RPMI8226 (cell line): ENCODE measurements around the gene CABLES1.
"Not testable (repeated sequence)": the region's sequence is repeated elsewhere in the genome, so short reads cannot be mapped to it uniquely, and the experiment has no call there.

Source experiments
- DNase-seq: peaks from one replicate; pipeline ENCODE4 v3.0.0-alpha.2; 2015

Gene CABLES1

DNA sequence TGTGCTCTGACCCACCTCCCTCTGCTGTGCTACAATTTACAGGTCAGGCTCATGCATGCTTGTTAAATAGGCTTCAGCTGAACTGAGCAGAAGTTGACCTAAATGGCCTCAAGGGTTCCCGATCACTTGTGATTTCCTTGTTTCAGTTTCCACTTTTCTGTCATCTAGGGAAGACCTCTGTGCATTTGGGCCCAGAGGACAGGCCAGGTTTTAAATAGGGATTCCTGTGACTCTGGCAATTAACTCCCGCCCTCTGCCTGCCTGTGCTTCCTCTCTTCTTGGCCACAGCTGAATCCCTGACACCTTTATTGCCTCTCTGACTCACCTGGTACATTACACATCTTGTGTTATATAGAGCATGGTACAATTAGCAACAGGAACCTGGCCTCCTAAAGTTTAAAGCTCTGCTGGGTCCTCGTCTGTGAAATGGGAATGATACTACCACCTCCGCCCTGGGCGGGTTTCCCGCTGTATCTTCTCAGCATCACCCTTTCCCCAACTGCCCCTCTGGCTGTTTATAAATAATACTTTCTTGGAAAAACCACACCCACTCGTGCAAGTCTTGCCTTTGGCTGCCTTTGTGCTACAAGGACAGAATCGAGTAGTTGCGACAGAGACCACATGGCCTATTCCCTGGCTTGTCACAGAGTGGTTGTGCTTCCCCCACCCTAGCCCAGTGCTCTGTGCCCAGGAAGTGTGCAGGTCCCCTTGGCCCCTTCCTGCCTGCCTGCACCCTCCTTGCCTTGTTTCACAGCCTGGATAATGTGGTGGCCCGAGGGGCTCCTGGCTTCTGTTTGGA, 7.9 kb downstream of the CABLES1 start:
- DNase-seq: no peak

DNA sequence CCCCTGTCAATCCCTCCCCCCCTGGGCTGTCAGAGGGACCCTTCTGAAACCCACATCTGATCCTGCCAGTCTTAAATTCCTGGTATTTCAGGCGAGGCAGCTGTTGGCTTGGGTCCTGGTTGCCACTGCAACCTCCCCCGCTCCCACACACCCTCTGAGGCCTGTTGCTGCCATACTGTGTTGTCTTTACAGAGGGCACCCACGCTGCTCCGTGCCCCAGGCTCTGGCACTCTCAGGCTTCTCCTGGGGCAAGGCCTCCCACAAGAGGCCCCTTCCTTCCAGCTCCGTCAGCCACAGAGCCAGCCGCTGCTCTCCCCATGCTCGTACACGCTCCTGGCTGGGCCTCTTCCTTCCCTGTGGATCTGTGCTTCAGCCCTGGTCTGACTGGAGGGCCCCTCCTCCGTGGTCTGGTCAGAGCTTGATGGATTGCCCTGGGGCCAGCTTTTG, 8.6 kb downstream of the CABLES1 start:
- DNase-seq: no peak

DNA sequence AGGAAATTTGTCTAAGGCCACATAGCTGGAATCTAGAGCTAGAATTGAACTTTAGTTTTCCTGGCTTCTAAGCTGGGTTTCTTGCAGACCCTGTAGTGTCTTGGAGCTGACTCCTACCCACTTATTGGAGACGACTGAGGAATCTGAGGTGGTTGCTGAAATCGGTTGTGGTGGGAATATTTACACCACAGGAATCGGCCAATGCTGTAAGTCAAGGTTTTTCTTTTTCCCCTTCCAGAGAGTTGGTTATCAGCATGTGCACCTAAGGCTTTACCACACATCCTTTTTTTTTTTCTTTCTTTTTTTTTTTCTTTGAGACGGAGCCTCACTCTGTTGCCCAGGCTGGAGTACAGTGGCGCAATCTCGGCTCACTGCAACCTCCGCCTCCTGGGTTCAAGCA, 9.4 kb downstream of the CABLES1 start:
- no peak for DNase-seq

DNA sequence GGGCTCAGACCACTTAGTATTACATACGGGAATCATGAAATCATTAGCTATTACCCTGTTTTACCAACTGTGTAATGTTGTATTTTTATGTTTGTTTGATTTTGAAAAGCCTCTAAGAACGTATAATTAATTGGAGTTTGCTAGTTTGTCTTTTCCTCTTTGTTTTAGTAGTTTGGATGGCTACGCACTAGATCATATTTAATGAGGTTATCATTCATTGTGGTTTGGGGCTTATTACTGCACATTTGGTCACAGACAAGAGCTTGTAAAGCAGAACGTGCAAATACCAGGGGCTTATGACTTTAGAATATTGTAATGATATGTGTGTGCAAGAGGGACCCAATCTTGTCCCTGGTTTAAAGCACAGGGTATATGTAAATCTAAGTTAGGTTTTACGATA, 10.3 kb downstream of the CABLES1 start:
- DNase-seq: no peak

DNA sequence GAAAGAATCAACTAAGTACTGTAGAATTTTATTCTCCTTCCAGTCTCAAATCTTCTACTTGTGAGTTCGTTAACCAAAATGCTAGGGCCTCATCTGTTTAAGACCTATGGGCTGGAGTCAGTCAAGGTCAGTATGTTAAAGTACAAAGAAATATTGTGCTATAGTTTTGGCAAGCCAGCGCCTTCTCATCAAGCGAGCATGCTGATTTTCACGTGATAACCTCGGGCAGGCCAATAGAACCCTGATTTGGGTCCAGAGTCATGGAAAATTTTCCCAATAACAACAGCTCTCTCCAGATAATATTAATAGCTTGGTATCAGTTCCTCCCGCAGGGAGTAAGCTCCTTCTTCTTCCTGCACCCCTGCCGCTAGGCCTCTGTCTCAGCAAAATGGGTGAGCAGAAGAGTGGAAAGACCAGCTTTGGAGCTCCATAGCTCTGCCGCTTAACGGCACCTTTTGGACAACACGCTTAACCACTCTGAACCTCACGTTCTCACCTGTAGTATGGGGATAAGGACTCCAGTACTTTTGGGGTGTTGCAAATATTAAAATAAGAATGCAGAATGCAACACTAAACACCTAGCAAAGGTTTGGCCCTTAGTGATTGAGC, 11.7 kb downstream of the CABLES1 start:
- no peak for DNase-seq

DNA sequence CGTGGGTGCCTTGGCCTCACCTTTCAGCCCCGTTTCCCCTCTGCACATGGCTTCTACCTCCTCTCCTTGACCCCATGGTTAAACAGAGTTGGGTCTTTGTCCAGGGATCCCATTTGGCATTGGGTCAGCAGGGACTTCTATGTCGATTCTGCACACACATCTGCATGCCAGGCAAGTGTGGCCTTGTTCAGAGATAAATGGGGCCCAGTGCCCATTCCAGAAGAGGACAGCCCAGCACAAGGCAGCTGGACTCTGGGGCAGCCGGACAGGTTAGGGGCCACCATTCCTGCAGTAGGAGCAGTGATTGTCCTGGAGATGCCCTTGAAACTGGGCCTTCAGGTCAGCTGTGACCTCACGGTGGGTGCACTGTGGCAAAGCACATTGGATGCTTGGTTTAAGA, 13.1 kb downstream of the CABLES1 start:
- DNase-seq: no peak

DNA sequence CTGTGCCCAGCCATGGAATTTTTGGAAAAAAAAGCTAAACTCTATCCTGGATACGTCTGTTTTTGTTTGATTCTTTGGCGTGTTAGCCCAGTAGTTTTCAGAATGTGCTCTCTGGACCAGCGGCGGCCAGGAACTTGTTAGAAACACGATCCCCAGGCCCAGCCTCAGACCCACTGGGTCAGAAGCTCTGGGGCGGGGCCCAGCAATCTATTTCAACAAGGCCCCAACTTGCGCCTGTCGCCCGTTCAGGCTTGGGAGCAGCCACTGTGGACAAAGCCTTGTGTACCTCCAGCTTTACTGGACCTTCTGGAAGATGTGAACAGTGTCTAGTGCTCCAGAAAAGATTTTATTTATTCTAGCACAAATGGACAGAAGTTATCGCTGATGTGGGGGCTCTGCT, 14.3 kb downstream of the CABLES1 start:
- no peak for DNase-seq

DNA sequence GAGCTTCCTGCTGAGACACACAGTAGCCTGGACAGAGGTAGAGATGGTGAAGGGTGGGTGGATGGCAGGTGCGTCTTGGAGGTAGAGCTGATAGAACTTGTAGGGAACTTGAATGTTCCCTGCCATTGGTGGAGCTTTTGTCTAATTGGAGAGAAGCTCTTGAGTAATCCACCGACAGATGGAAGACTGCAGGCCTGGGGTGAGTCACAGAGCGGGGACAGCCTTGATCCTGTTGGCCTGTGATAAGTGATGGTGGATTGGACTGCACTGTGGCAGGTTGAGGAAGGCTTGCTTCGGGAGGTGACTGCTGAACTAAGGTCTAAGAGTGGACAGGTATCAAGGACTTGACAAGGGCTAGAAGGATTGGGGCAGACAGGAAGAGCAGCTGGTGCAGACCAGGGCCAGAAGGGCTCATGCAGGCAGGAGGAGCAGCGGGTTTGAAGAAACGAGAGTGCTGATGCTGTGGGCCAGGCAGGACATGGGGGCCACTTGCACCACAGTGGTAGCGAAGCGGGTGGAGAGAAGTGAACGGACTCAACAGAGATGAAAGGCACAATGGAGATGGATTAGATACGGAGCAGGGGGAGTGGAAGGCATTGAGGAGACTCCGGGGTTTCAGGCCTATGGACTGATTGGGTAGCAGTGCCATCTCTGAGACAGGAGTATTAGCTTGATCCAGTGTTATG, 16.3 kb downstream of the CABLES1 start:
- DNase-seq: no peak

DNA sequence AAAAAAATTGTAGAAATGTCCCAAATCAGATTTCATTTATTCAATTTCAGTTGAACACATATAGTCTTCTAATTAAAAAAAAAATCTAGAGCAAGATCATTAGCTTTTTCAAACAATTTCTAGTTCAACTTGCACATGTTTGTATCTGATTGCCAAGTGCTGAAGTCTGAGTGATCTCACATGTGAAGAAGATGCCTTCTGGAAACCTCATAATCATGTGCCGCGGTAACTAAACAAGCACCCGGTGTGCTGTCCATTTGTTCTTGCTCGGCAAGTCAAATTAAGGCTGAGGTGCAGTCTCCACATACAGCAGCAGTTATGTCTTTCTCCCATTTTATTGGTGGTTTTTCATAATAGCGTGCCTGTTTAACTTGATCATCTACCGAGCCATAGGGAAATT, 18.7 kb downstream of the CABLES1 start:
- no peak for DNase-seq

DNA sequence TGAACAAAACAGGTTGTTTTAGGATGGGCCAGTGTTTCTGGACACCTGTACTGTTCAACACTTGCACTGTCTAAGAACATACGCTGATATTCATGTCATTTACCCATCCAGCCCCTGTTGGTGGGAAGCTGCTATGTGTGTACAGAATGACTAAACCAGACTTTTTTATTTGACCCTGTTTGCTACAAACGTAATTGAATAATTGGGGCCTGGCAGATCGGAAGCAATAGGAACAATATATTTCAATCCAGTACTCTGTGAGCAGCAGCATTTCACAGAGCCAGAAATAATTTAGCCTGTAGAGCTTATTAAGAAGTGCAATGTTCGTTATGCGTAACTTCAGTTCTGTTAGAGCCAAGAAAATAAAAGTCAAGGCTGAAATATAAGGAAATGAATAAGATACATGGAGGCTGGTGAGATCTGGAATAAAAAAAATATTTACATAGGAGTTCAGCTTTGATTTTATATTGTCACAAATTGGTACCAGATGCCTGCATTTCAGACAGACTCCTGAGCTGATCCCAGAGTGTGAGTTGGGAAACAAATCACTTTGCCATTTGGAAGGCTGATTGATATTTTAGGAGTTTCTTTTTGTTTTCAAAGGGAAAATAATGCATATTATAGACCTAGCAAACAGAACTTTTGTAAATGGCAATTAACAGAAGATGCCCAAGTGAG, 19.7 kb downstream of the CABLES1 start:
- DNase-seq: no peak

DNA sequence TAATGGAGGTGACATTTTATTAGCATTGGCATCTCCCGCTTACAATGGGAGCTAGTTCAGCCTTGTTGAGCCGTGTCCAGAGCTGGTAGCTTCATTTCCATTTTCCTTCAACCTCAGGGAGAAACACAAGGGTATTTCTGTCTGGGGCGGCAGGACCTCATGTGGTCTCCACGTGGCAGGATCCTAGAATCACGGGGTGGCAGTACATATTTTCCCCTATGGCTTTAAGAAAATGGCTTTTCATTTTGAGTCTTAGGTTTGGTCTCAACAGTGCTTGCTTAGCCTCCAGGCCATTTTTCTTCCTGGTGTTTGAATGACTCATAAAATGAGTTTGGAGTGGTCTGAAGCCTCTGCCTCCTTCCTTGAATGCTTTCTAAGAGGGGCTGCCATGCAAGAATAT, 20.3 kb downstream of the CABLES1 start:
- no peak for DNase-seq

DNA sequence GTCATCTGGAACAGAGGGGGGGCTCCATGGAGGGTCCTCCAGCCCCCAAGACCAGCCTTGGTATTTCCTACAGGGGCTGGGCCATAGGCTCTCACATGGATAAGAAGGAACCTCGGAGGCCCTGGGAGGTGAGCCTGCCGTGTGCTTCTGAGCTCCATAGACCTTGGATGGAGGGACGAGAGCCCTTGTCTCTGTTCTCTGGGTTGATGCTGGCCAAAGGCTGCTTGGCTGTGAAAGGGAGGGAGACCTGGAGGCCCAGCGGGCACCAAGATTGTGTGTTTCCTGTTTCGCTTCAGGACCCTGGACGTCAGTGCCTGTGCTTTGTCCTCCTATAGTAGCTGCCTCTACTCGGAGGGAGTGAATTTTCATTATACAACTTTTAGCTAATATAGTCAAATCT, 20.8 kb downstream of the CABLES1 start:
- no peak for DNase-seq

DNA sequence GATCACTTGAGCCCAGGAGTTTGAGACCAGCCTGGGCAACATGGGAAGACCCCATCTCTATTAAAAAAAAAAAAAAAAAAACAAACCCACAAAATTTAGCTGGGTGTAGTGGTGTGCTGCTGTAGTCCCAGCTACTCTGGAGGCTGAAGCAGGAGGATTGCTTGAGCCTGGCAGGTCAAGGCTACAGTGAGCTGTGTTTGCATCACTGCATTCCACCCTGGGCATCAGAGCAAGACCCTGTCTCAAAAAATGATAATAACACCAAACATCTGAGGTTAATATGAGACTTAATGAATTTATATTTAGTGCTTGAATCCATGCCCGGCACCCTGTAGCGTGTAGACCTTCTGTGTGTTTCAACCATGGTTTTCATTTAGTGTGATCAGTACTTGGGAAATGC, 22.8 kb downstream of the CABLES1 start:
- no peak for DNase-seq

DNA sequence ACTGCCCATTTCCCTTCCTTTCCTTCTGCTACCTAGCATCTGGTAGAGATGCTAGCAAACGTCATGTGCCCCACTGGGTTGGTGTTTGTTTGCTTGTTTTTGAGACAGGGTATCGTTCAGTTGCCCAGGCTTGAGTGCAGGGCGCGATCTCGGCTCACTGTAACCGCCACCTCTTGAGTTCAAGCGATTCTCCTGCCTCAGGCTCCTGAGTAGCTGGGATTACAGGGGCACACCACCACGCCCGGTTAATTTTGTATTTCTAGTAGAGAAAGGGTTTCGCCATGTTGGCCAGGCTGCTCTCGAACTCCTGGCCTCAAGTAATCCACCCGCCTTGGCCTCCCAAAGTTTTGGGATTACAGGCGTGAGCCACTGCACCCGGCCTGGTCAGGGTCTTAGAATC, 23.6 kb downstream of the CABLES1 start:
- not testable (repeated sequence) for DNase-seq

DNA sequence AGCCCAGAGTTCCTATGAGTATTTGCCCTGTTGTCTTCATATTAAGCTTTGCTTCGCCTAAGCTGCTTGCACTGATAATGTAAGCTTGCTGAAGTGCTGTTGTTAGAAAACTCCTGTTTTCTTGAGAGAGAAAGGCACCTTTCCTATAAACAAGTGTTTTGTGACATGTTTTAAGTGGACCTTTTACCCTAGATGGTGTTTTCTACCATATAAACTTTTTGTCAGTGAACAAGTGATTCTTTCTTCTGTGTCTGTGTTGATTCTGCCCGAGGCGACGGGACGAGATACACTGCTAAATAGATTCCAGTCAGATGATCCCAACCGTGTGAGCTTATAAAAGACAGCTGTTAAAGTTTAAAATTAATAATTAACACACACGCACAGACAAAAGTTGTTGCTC, 24.1 kb downstream of the CABLES1 start:
- DNase-seq: no peak

DNA sequence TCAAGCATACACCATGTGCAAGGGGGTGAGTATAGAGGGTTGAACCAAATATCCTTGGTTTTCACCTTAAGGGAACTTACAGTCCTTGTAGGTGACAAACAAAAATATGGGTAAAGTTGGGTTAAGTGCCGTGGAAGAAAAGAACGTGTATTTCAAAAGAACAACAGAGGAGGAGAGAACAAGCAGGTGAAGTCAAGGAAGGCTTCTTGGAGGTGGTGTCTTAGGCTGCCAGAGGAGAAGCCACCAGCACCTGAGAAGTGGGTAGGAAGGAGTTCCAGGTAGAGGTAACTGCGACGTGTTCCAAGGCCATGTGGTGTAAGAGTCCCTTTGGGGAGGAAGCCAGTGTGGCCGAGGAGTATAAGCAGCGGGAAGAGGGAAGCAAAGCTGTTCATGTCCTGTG, 27.2 kb downstream of the CABLES1 start:
- DNase-seq: no peak

DNA sequence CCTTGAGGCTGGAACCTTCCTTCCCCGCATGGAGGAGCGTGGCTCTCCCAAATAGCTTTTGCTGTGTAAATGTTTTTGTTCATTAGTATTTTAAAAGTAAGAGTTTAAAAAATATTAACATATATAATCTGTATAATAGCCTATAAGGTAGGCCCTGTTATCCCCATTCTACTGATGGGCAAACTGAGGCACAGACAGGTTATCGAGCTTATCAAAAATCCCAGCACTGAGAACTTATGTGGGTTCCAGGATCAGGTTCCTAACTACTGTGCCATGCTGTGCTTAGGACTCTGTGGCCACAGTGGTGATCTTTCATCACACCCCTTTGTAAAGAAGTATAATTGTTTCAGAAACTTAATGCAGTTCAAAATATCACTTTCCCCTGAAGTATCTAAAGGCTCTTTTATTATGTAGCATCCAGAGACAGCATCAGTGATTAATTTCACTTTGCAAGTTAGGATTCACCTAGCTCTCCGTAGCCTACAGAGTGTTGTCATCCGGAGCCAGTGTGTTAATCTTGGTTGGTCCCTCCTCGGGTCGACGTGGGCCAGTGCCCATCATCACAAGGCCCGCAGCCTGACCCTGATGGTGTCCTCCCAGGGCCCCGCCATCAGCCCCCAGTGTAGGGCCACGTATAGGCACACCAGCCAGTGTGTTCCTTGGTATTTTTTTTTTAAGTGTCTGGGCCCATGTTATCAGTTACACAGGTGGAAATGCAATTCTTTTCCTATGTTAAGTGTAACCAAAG, 28.7 kb downstream of the CABLES1 start:
- DNase-seq: no peak

DNA sequence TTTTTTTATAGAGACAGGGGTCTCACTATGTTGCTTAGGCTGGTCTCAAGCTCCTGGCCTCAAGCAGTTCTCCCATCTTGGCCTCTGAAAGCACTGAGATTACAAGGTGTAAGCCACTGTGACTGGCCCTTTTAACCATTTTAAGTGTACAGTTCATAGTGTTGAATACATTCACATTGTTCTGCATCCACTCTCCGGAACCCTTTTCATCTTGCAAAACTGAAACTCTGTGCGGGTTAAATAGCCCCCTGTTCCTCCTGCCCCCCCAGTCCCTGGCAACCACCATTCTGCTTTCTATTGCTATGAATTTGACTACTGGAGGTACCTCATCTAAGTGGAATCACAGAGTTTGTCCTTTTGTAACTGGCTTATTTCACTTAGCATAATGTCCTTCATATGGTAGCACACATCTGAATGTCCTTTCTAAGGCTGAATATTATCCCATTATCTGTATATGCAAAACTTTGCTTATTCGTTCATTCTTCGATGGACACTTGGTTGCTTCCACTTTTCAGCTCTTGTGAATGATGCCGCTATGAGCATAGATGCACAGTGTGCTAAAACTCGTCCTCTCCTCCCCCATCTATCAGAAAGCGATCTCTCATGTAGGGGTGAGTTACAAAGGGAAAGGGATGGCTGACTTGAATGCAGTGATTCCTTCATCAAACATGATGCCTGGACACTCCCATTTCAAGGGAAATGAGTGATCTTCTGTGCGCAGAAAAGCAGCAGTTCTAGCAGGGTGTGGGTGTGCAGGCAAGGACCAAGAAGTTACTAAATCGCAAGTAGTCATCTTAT, 30.2 kb downstream of the CABLES1 start:
- no peak for DNase-seq

DNA sequence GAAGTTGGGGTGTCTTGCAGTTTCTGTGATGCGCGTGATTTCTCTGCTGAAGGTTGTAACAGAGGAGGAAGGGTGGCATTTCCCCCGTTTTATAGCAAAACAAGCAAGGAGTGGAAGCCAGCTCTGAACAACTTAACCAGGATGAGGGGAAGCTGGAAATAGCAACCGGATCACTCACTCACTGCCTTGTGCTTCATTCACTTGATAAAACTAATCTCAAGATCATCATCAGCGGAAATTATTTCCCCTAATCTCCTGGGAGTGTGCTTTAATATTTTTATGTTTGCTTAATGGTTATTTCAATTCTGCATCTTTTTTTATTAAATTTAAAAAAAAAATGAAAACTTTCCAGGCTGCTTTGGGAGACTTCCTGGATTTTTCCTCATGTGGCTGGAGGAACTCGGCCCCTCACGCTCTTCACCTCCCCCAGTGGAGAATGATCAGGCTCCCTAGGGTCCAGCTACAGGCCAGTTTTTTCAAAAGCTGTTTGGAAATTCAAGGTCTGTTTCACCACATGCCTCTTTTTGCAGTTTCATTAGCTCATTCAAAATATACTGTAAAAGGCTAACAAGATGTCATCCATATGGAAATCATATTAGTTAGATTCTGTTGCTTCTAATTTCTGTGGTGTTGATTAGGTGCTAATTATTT, 31.7 kb downstream of the CABLES1 start:
- DNase-seq: no peak

DNA sequence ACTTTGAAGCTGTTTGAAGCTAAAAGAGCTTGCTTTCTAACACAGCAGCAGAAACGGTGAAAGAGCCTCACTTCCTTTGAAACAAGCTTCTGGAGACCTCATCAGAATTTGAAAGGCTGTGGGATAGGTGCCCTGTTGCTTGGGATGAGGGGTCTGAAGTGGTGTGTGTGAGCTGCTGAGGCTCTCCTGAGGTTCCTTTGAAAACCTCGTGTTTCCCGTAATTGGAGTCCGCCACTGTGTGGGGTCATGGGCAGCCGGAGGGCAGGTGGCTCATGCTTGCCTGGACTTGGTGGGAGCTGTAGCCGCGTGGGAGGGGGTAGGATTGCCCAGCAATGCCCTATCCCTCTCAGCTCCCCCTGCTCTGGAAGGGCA, 34.4 kb downstream of the CABLES1 start:
- no peak for DNase-seq

DNA sequence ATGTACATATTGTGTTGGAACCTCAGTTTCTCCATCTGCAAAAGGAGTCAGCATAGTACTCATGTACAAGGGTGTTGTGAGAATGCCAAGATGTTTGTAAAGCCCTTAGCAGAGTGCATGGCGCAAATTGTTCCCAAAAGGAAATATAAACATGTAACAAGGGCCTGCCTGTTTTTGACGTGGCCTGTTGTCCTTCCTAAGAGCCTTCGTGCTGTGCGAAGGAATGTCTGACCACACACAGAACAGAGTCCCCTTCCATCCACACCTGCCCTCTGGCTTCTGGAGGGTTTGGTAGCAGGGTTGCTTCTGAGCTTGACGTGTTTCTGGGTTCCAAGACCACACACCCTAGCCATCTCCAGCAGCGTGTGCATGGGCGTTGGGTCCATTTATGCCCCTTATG, 34.9 kb downstream of the CABLES1 start:
- DNase-seq: no peak
